Measurements from ENCODE around the gene MYB.

Gene MYB

GRCh38 chr6:135256866-135257265 is 75.8 kb downstream of the MYB start:
- DNase-seq: no peak

GRCh38 chr6:135257631-135258405 is 76.7 kb downstream of the MYB start:
- DNase-seq: no peak

GRCh38 chr6:135258970-135259369 is 77.9 kb downstream of the MYB start:
- DNase-seq: no peak

- no peak for DNase-seq
Measured at GRCh38 chr6:135260612-135261011, 79.5 kb downstream of the MYB start.

GRCh38 chr6:135261872-135262725 is 81.0 kb downstream of the MYB start:
- no peak for DNase-seq

GRCh38 chr6:135265278-135265677 is 84.2 kb downstream of the MYB start:
- no peak for DNase-seq

GRCh38 chr6:135266675-135267074 is 85.6 kb downstream of the MYB start:
- DNase-seq: no peak

GRCh38 chr6:135267085-135267484 is 86.0 kb downstream of the MYB start:
- no peak for DNase-seq

GRCh38 chr6:135268263-135268662 is 87.2 kb downstream of the MYB start:
- DNase-seq: no peak

- DNase-seq: no peak
Measured at GRCh38 chr6:135268740-135269139, 87.6 kb downstream of the MYB start.

Data from NCI-H1694 treated with DMSO at 0.1 percent for 48 hours (cell line).